Prostate gland (tissue), 2 donors: ENCODE measurements around the gene VAMP5.

Source experiments
- POLR2A ChIP-seq: fragments of 450-650 bp; IDR thresholded peaks from one replicate; pipeline ENCODE4 v1.6.1; 2016; ENCODE audit warnings: antibody characterized with exemption, mild to moderate bottlenecking
- POLR2AphosphoS5 ChIP-seq: sonication (generic); formaldehyde crosslinking; IDR thresholded peaks from one replicate; pipeline ENCODE4 v1.6.1; 2017; ENCODE audit warnings: antibody characterized with exemption
- TF ChIP-seq, protein P1 (sequence below), 4 experiments: fragments of 200-600 bp in 2 of 4; fragments of 450-650 bp in 2 of 4; sonication (generic) in 2 of 4; IDR thresholded peaks; 1 replicate in 3 of 4; 2 replicates in 1 of 4; pipeline ENCODE4 v1.5.1; 2016 to 2019; ENCODE audit warnings: antibody characterized with exemption in 4 of 4, mild to moderate bottlenecking in 2 of 4, moderate library complexity in 2 of 4

GRCh38 chr2:85541753-85542457 is 42.3 kb upstream of the VAMP5 start:
- TF ChIP-seq POLR2AphosphoS5 (peak; percentile 50), POLR2A (no peak)
- TF ChIP-seq, protein P1, sequence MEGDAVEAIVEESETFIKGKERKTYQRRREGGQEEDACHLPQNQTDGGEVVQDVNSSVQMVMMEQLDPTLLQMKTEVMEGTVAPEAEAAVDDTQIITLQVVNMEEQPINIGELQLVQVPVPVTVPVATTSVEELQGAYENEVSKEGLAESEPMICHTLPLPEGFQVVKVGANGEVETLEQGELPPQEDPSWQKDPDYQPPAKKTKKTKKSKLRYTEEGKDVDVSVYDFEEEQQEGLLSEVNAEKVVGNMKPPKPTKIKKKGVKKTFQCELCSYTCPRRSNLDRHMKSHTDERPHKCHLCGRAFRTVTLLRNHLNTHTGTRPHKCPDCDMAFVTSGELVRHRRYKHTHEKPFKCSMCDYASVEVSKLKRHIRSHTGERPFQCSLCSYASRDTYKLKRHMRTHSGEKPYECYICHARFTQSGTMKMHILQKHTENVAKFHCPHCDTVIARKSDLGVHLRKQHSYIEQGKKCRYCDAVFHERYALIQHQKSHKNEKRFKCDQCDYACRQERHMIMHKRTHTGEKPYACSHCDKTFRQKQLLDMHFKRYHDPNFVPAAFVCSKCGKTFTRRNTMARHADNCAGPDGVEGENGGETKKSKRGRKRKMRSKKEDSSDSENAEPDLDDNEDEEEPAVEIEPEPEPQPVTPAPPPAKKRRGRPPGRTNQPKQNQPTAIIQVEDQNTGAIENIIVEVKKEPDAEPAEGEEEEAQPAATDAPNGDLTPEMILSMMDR (IDR thresholded peaks at IDR 0.05): no peak
